Neuronal stem cell (in vitro differentiated cells): Measurements from ENCODE around the gene DAP3.
"Not testable (repeated sequence)": the region's sequence is repeated elsewhere in the genome, so short reads cannot be mapped to it uniquely, and the experiment has no call there.

Experiments used
- DNase-seq: peaks from one replicate; pipeline ENCODE4 v3.0.0-alpha.2; 2013; ENCODE audit warnings: low spot score
- H2AFZ ChIP-seq: one replicate; pipeline ENCODE4 v1.6.1; 2013; ENCODE audit warnings: mild to moderate bottlenecking, low read length, inconsistent platforms
- H2AK5ac ChIP-seq: 2 replicates; pipeline ENCODE4 v1.6.1; 2013; ENCODE audit warnings: low read depth, mild to moderate bottlenecking, inconsistent platforms, low read length, moderate library complexity, mixed read lengths
- H2BK120ac ChIP-seq: 2 replicates; pipeline ENCODE4 v1.6.1; 2013; ENCODE audit warnings: low read depth, mild to moderate bottlenecking, inconsistent platforms, low read length, moderate library complexity, mixed read lengths
- H2BK12ac ChIP-seq: one replicate; pipeline ENCODE4 v1.6.1; 2013; ENCODE audit warnings: low read length, inconsistent platforms
- H2BK15ac ChIP-seq: 2 replicates; pipeline ENCODE4 v1.6.1; 2013; ENCODE audit warnings: mild to moderate bottlenecking, low read length, inconsistent platforms, mixed read lengths
- H2BK5ac ChIP-seq: one replicate; pipeline ENCODE4 v1.6.1; 2013; ENCODE audit warnings: inconsistent platforms, mild to moderate bottlenecking, low read length, moderate library complexity
- H3K14ac ChIP-seq: one replicate; pipeline ENCODE4 v1.6.1; 2013; ENCODE audit warnings: low read length, inconsistent platforms
- H3K18ac ChIP-seq: 2 replicates; pipeline ENCODE4 v1.6.1; 2013; ENCODE audit warnings: low read length, inconsistent platforms
- H3K23ac ChIP-seq: 2 replicates; pipeline ENCODE4 v1.6.1; 2013; ENCODE audit warnings: low read depth, mild to moderate bottlenecking, mixed read lengths, low read length, inconsistent platforms; ENCODE audit not compliant: poor library complexity
- H3K27ac ChIP-seq: replicated peaks from 3 replicates; pipeline ENCODE4 v1.5.1; 2013; ENCODE audit warnings: low read length, inconsistent platforms
- H3K27me3 ChIP-seq, 3 experiments: 2 replicates each; pipeline ENCODE4 v1.6.1; 2013; ENCODE audit warnings: low read length in 3 of 3, mild to moderate bottlenecking in 2 of 3, inconsistent platforms in 1 of 3, low read depth in 1 of 3, mixed read lengths in 1 of 3, moderate library complexity in 1 of 3; ENCODE audit not compliant: control insufficient read depth in 3 of 3, insufficient read depth in 3 of 3
- H3K36me3 ChIP-seq, 2 donors: replicated peaks in 1 of 2; 2 replicates each; pipeline ENCODE4 v1.6.1; 2013; ENCODE audit warnings: low read length in 2 of 2; ENCODE audit not compliant: control insufficient read depth in 2 of 2, insufficient read depth in 2 of 2
- H3K4ac ChIP-seq: 2 replicates; pipeline ENCODE4 v1.6.1; 2013; ENCODE audit warnings: inconsistent platforms, mild to moderate bottlenecking, low read length, moderate library complexity
- H3K4me1 ChIP-seq, 2 donors: 1 replicate in 1 of 2; 2 replicates in 1 of 2; pipeline ENCODE4 v1.6.1; 2013; ENCODE audit warnings: low read length in 2 of 2, low read depth in 1 of 2; ENCODE audit not compliant: control insufficient read depth in 2 of 2, insufficient read depth in 1 of 2
- H3K4me2 ChIP-seq: one replicate; pipeline ENCODE4 v1.6.1; 2013; ENCODE audit warnings: mild to moderate bottlenecking, low read length, inconsistent platforms; ENCODE audit not compliant: insufficient read depth, poor library complexity, severe bottlenecking
- H3K4me3 ChIP-seq, 2 donors: 2 replicates each; pipeline ENCODE4 v1.5.1; 2013; ENCODE audit warnings: low read length in 2 of 2, mild to moderate bottlenecking in 2 of 2, inconsistent platforms in 1 of 2, moderate library complexity in 1 of 2
- H3K79me1 ChIP-seq: one replicate; pipeline ENCODE4 v1.6.1; 2013; ENCODE audit warnings: low read depth, mild to moderate bottlenecking, inconsistent platforms, low read length, moderate library complexity
- H3K9ac ChIP-seq: one replicate; pipeline ENCODE4 v1.6.1; 2013; ENCODE audit warnings: mild to moderate bottlenecking, low read depth, low read length, inconsistent platforms; ENCODE audit not compliant: poor library complexity
- H3K9me3 ChIP-seq, 2 donors: replicated peaks in 1 of 2; 2 replicates each; pipeline versions ENCODE3 to v1.6.1; 2013; ENCODE audit warnings: low read length in 2 of 2, mild to moderate bottlenecking in 2 of 2, inconsistent platforms in 1 of 2, low read depth in 1 of 2, mixed read lengths in 1 of 2, moderate library complexity in 1 of 2; ENCODE audit not compliant: control insufficient read depth in 2 of 2, insufficient read depth in 1 of 2
- H4K8ac ChIP-seq: one replicate; pipeline ENCODE4 v1.6.1; 2013; ENCODE audit warnings: low read depth, mild to moderate bottlenecking, inconsistent platforms, low read length, moderate library complexity
- H4K91ac ChIP-seq: one replicate; pipeline ENCODE4 v1.6.1; 2013; ENCODE audit warnings: low read length, low read depth, mild to moderate bottlenecking, inconsistent platforms; ENCODE audit not compliant: poor library complexity
- WGBS, 2 donors: extraction: QIAGEN DNeasy Blood & Tissue Kit; methylation state at CpG; one replicate each; pipeline ENCODE4 v1.1.7; 2013; ENCODE audit warnings: missing lambda C conversion rate in 2 of 2, mixed read lengths in 1 of 2; ENCODE audit not compliant: insufficient read length in 2 of 2, insufficient replicate concordance in 1 of 2; ENCODE audit errors: extremely low coverage in 2 of 2; 5-methylcytosine and 5-hydroxymethylcytosine counted together

The DAP3 gene

GRCh38 chr1:155709391-155709790 lies 20.5 kb downstream of the DAP3 start:
- WGBS, 2 donors = no CpG with 5 or more reads among the region's 3 CpGs
- H3K27me3 ChIP-seq = no peaks in the 10 kb centered on the region
- no peak overlapping the region for H3K4ac ChIP-seq
- H3K4me1 ChIP-seq = no peaks in the 10 kb centered on the region
- H3K14ac ChIP-seq = no peak overlapping the region
- no peak overlapping the region for H3K23ac ChIP-seq
- no peak overlapping the region for H2BK5ac ChIP-seq
- peaks cover 3 to 42% of the 10 kb centered on the region in 2 donors for H3K36me3 ChIP-seq
- H3K18ac ChIP-seq = no peak overlapping the region
- H2AK5ac ChIP-seq = no peak overlapping the region
- no peak overlapping the region for H2BK15ac ChIP-seq
- H4K8ac ChIP-seq = no peak overlapping the region
- H3K27ac ChIP-seq = no peak overlapping the region
- no peak overlapping the region for H3K4me2 ChIP-seq
- H2AFZ ChIP-seq = no peak overlapping the region
- no peak overlapping the region for H2BK12ac ChIP-seq
- no peak overlapping the region for H2BK120ac ChIP-seq
- H3K4me3 ChIP-seq = no peak overlapping the region
- no peak overlapping the region for H3K9ac ChIP-seq
- no peak overlapping the region for H4K91ac ChIP-seq
- DNase-seq = no peak
- H3K79me1 ChIP-seq = peaks cover 3% of the 10 kb centered on the region
- peaks cover 3 to 11% of the 10 kb centered on the region in 2 donors for H3K9me3 ChIP-seq

GRCh38 chr1:155711457-155711856 lies 22.6 kb downstream of the DAP3 start:
- DNase-seq, H3K4ac ChIP-seq, H2BK120ac ChIP-seq, H3K18ac ChIP-seq, H3K9ac ChIP-seq, H4K8ac ChIP-seq, H3K27ac ChIP-seq, H3K27me3 ChIP-seq, H2BK5ac ChIP-seq, H2AK5ac ChIP-seq, H3K4me3 ChIP-seq, H2AFZ ChIP-seq, H3K23ac ChIP-seq, H4K91ac ChIP-seq, H3K14ac ChIP-seq, H2BK15ac ChIP-seq, H2BK12ac ChIP-seq, H3K79me1 ChIP-seq, H3K4me1 ChIP-seq, H3K4me2 ChIP-seq: not testable (repeated sequence)
- WGBS, 2 donors = no CpG with 5 or more reads among the region's 3 CpGs
- Histone ChIP-seq H3K9me3 (peaks cover 3 to 11% of the 10 kb centered on the region in 2 donors), H3K36me3 (peaks cover 3 to 56% of the 10 kb centered on the region in 2 donors)

- Histone ChIP-seq H3K36me3 (peaks cover 3 to 66% of the 10 kb centered on the region in 2 donors), H3K9me3 (peaks cover 3 to 11% of the 10 kb centered on the region in 2 donors)
- H3K18ac ChIP-seq, H2BK15ac ChIP-seq, H3K79me1 ChIP-seq, H2BK5ac ChIP-seq, H3K9ac ChIP-seq, H4K8ac ChIP-seq, H3K4ac ChIP-seq, H3K4me2 ChIP-seq, H3K14ac ChIP-seq, H2BK120ac ChIP-seq, H3K23ac ChIP-seq, H4K91ac ChIP-seq, H2AK5ac ChIP-seq, H2AFZ ChIP-seq, H3K4me1 ChIP-seq, H2BK12ac ChIP-seq, H3K27me3 ChIP-seq, H3K27ac ChIP-seq, DNase-seq, H3K4me3 ChIP-seq: not testable (repeated sequence)
- no CpG with 5 or more reads among the region's 3 CpGs for WGBS, 2 donors
Measured at GRCh38 chr1:155712636-155713035, 23.7 kb downstream of the DAP3 start.

- Histone ChIP-seq H2AK5ac (no peak overlapping the region), H2BK15ac (no peak overlapping the region)
- WGBS, 2 donors = no CpG with 5 or more reads among the region's 2 CpGs
Measured at GRCh38 chr1:155713075-155713474, 24.2 kb downstream of the DAP3 start.

More at GRCh38 chr1:155713075-155713474, 24.2 kb downstream of the DAP3 start:
- no peak overlapping the region for H3K4me3 ChIP-seq
- H2BK12ac ChIP-seq = no peak overlapping the region
- no peaks in the 10 kb centered on the region for H3K27me3 ChIP-seq
- no peak overlapping the region for H3K27ac ChIP-seq
- H3K9ac ChIP-seq = no peak overlapping the region
- no peak overlapping the region for H3K23ac ChIP-seq
- H3K4ac ChIP-seq = no peak overlapping the region
- H3K14ac ChIP-seq = no peak overlapping the region
- no peak overlapping the region for H3K4me2 ChIP-seq
- peaks cover 3 to 11% of the 10 kb centered on the region in 2 donors for H3K9me3 ChIP-seq
- H3K79me1 ChIP-seq = peaks cover 2% of the 10 kb centered on the region
- no peak overlapping the region for H4K8ac ChIP-seq
- no peak overlapping the region for H4K91ac ChIP-seq
- peaks cover 3 to 69% of the 10 kb centered on the region in 2 donors for H3K36me3 ChIP-seq
- no peak overlapping the region for H2BK5ac ChIP-seq
- H3K18ac ChIP-seq = no peak overlapping the region
- no peak for DNase-seq
- H2BK120ac ChIP-seq = no peak overlapping the region
- H3K4me1 ChIP-seq = no peaks in the 10 kb centered on the region
- no peak overlapping the region for H2AFZ ChIP-seq
